Ureter (tissue), 1 donor: ENCODE data around the gene ZNF85. TPM values are rescaled to one million over a fixed set of nuclear protein-coding genes. Genes with fewer than 3 reads are reported as not detected.
A peak's percentile ranks its signal among the peaks of the same experiment; 100 is the strongest.
"Not testable (repeated sequence)": the region's sequence is repeated elsewhere in the genome, so short reads cannot be mapped to it uniquely, and the experiment has no call there.

Source experiments
- DNase-seq: peaks from one replicate; pipeline ENCODE4 v3.0.0-alpha.2; 2020; ENCODE audit warnings: low spot score
- total RNA-seq: library from RNA; stranded (reverse); gene quantifications from one replicate; pipeline ENCODE4 v1.2.4, GENCODE V29; 2023
- donor health status: DM: yes; HTN: yes; CAD: no.

The ZNF85 gene
- 12.2 TPM for total RNA-seq

- DNase-seq: peak; percentile 94
Measured at GRCh38 chr19:20923077-20923871, at the start of gene ZNF85. Gene ZNF85 (plus strand): TSS chr19:20923251. CDS start chr19:20923401, 150 bp downstream.

DNA sequence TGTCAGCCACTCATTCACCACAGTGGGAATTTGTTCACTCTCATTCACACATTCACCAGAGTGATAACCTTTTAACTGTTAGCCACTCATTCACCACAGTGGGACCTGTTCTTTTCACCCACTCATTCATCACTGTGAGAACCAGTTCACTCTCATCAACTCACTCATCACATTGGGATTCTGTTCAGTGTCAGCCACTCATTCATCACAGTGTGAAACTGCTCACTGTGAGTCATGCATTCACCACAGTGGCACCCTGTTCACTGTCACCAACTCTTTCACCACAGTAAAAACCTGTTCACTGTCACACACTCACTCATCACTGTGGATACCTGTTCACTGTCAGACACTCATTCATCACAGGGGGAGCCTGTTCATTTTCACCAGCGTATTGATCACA lies 43.5 kb upstream of the ZNF85 start:
- DNase-seq: no peak

- DNase-seq: no peak
Measured at GRCh38 chr19:20912973-20913372, 10.1 kb upstream of the ZNF85 start.

GRCh38 chr19:20925481-20925880 lies 2.4 kb downstream of the ZNF85 start:
- DNase-seq: no peak

DNA sequence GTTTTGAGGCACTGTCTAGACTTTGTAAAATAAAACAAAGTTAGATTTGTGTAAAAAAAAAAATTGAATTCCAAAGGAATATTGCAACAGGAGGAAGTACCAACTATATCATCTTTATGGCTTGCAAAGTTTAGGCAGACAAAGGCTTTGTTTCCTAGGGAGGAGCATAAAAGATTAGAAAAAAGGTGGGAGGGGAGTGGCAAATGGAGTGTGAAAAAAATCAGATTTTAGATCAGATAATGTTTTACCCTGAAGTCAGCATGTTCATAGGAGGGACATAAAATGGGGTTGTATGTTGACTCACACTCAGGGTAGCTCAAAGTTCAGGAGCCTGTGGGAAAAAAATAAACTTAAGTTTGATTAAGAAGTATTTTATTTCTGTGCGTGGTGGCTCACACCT lies 3.7 kb downstream of the ZNF85 start:
- no peak for DNase-seq

- DNase-seq: no peak
Measured at GRCh38 chr19:20928371-20928770, 5.3 kb downstream of the ZNF85 start.

GRCh38 chr19:20936322-20936947 lies 13.4 kb downstream of the ZNF85 start:
- not testable (repeated sequence) for DNase-seq

DNA sequence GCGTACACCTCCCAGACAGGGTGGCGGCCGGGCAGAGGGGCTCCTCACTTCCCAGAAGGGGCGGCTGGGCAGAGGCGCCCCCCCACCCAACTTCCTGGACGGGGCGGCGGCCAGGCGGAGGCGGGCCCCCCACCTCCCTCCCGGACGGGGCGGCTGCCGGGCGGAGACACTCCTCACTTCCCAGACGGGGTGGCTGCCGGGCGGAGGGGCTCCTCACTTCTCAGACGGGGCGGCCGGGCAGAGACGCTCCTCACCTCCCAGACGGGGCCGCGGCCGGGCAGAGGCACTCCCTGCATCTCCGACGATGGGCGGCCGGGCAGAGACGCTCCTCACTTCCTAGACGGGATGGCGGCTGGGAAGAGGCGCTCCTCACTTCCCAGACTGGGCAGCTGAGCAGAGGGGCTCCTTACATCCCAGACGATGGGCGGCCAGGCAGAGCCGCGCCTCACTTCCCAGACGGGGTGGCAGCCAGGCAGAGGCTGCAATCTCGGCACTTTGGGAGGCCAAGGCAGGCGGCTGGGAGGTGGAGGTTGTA lies 29.6 kb downstream of the ZNF85 start:
- not testable (repeated sequence) for DNase-seq

DNA sequence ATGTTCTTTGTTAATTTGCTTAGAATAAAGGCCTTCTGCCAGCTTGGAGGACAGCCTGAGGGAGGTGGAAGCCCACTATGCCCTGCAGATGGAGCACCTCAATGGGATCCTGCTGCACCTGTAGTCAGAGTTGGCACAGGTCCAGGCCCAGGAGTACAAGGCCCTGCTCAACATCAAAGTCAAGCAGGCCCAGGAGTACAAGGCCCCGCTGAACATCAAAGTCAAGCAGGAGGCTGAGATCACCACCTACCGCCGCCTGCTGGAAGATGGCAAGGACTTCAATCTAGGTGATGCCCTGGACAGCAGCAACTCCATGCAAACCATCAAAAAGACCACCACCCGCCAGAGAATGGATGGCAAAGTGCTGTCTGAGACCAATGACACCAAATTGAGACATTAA lies 41.7 kb downstream of the ZNF85 start:
- no peak for DNase-seq

- DNase-seq: no peak
Measured at GRCh38 chr19:20968092-20968491, 45.0 kb downstream of the ZNF85 start.

DNA sequence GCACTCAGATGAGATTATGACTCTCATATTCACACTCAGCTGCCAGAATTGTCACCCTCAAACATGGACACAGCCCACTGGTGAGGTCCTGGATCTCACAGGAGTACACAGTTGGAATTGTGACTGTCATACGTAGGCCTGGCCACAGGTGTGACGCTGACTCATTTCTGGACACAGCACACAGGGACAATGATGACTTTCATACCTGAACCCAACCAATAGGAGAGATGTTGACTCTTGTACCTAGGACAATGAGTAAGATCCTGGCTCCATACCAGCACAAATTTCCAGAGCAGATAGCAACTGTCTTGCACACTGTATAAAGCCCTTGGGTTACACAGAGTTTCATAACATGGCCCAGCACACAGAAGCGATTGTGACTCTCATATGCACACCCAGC lies 46.4 kb downstream of the ZNF85 start:
- DNase-seq: no peak

GRCh38 chr19:20969898-20970297 lies 46.8 kb downstream of the ZNF85 start:
- no peak for DNase-seq

- not testable (repeated sequence) for DNase-seq
Measured at GRCh38 chr19:20992788-20993187, 69.7 kb downstream of the ZNF85 start.

DNA sequence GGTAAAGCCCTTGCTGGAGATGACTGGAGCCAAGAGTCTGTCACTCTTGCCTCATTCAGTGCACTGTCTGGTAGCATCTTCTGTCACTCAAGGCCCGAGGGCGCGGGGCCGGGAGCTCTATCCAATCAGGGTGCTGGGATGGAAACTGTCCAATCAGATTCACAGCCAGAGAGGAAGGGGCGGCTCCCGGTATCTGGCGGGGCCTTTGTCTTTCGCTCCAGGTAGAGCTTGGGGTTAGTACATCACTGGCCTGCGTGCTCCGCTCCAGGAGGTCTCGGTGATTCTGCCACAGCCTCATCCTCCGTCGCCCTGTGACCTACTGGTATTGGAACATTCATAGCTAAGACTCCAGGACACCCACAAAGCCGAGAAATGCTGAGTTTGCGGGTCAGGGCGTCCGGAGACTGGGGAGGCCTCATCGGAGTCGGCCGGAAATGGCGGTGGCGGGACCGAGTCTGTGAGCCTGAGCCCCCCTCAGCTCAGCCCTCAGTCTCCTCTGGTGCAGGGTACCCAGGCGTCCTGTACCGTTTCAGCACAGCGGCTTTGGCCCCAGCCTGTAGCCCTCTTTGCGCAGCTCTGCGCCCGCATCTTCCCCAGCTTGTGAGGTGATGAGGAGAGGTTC lies 76.8 kb downstream of the ZNF85 start:
- peak; percentile 93 for DNase-seq

Other genes starting within 250 kb of the ZNF85 start
- gene ZNF66, start 146.9 kb upstream of the ZNF85 start, total RNA-seq: 62.5 TPM
- gene ZNF430, start 97.4 kb downstream of the ZNF85 start, total RNA-seq: 19.5 TPM
- 17.0 TPM for gene ZNF714, start 159.0 kb downstream of the ZNF85 start, total RNA-seq
- gene ZNF431, start 218.8 kb downstream of the ZNF85 start, total RNA-seq: 26.5 TPM